IPS DF 6.9 (cell line): ENCODE measurements around the gene FAR2.
"Not testable (repeated sequence)": the region's sequence is repeated elsewhere in the genome, so short reads cannot be mapped to it uniquely, and the experiment has no call there.

Experiments used
- DNase-seq: peaks from one replicate; pipeline ENCODE4 v3.0.0-alpha.2; 2013; ENCODE audit warnings: low read depth, low spot score
- H3K27ac ChIP-seq: one replicate; pipeline ENCODE4 v1.5.1; 2013; ENCODE audit warnings: low read length, control low read depth
- H3K27me3 ChIP-seq: 2 replicates; pipeline ENCODE4 v1.6.1; 2013; ENCODE audit warnings: mild to moderate bottlenecking, low read length; ENCODE audit not compliant: control insufficient read depth, insufficient read depth
- H3K36me3 ChIP-seq: 2 replicates; pipeline ENCODE4 v1.6.1; 2013; ENCODE audit warnings: low read length; ENCODE audit not compliant: control insufficient read depth, insufficient read depth
- H3K4me1 ChIP-seq: 2 replicates; pipeline ENCODE4 v1.6.1; 2013; ENCODE audit warnings: low read length; ENCODE audit not compliant: control insufficient read depth, insufficient read depth
- H3K4me3 ChIP-seq: 2 replicates; pipeline ENCODE4 v1.5.1; 2013; ENCODE audit warnings: mild to moderate bottlenecking, low read length
- H3K9me3 ChIP-seq: 2 replicates; pipeline ENCODE4 v1.6.1; 2013; ENCODE audit warnings: low read length, inconsistent platforms; ENCODE audit not compliant: control insufficient read depth, insufficient read depth
- WGBS: extraction: QIAGEN DNeasy Blood & Tissue Kit; methylation state at CpG from one replicate; pipeline ENCODE4 v1.1.7; 2013; ENCODE audit warnings: mixed read lengths, missing lambda C conversion rate; ENCODE audit not compliant: insufficient read length, insufficient coverage; 5-methylcytosine and 5-hydroxymethylcytosine counted together

FAR2 gene

GRCh38 chr12:29249930-29250329, 100.9 kb downstream of the FAR2 start:
- H3K4me3 ChIP-seq = no peak overlapping the region
- no peak for DNase-seq
- H3K27me3 ChIP-seq = no peaks in the 10 kb centered on the region
- no CpG with 5 or more reads among the region's 2 CpGs for WGBS
- H3K27ac ChIP-seq = no peak overlapping the region
- no peaks in the 10 kb centered on the region for H3K4me1 ChIP-seq
- no peaks in the 10 kb centered on the region for H3K36me3 ChIP-seq
- H3K9me3 ChIP-seq = no peaks in the 10 kb centered on the region

- no peaks in the 10 kb centered on the region for H3K27me3 ChIP-seq
- H3K4me1 ChIP-seq = no peaks in the 10 kb centered on the region
- WGBS = no CpG with 5 or more reads among the region's 2 CpGs
- H3K4me3 ChIP-seq = no peak overlapping the region
- H3K36me3 ChIP-seq = no peaks in the 10 kb centered on the region
- no peaks in the 10 kb centered on the region for H3K9me3 ChIP-seq
- no peak overlapping the region for H3K27ac ChIP-seq
- no peak for DNase-seq
Measured at GRCh38 chr12:29253906-29254625, 105.0 kb downstream of the FAR2 start.

- Histone ChIP-seq H3K36me3 (no peaks in the 10 kb centered on the region), H3K9me3 (no peaks in the 10 kb centered on the region), H3K27ac (no peak overlapping the region), H3K4me3 (no peak overlapping the region), H3K4me1 (no peaks in the 10 kb centered on the region), H3K27me3 (no peaks in the 10 kb centered on the region)
- no peak for DNase-seq
Measured at GRCh38 chr12:29255042-29255441, 106.0 kb downstream of the FAR2 start.

- no peak for DNase-seq
- Histone ChIP-seq H3K9me3 (no peaks in the 10 kb centered on the region), H3K27ac (no peak overlapping the region), H3K36me3 (no peaks in the 10 kb centered on the region), H3K27me3 (no peaks in the 10 kb centered on the region), H3K4me1 (no peaks in the 10 kb centered on the region), H3K4me3 (no peak overlapping the region)
- no CpG with 5 or more reads among the region's 21 CpGs for WGBS
Measured at GRCh38 chr12:29256598-29256997, 107.5 kb downstream of the FAR2 start.

- not testable (repeated sequence) for H3K9me3 ChIP-seq, DNase-seq, H3K4me1 ChIP-seq, H3K27ac ChIP-seq, H3K36me3 ChIP-seq, H3K4me3 ChIP-seq, H3K27me3 ChIP-seq
- WGBS = no CpG with 5 or more reads among the region's 12 CpGs
Measured at GRCh38 chr12:29257687-29258086, 108.6 kb downstream of the FAR2 start.

- no peak for DNase-seq
- Histone ChIP-seq H3K36me3 (no peaks in the 10 kb centered on the region), H3K9me3 (no peaks in the 10 kb centered on the region), H3K4me3 (no peak overlapping the region), H3K27ac (no peak overlapping the region), H3K27me3 (no peaks in the 10 kb centered on the region), H3K4me1 (no peaks in the 10 kb centered on the region)
Measured at GRCh38 chr12:29264424-29264823, 115.3 kb downstream of the FAR2 start.

GRCh38 chr12:29269706-29270408, 120.8 kb downstream of the FAR2 start:
- 100% methylated on average over 1 of the region's 5 CpGs for WGBS
- H3K27me3 ChIP-seq = no peaks in the 10 kb centered on the region
- H3K4me1 ChIP-seq = peaks cover 7% of the 10 kb centered on the region
- H3K27ac ChIP-seq = no peak overlapping the region
- no peak for DNase-seq
- no peaks in the 10 kb centered on the region for H3K9me3 ChIP-seq
- H3K36me3 ChIP-seq = no peaks in the 10 kb centered on the region; the same call in 1 of the 2 replicates
- no peak overlapping the region for H3K4me3 ChIP-seq

- Histone ChIP-seq H3K27me3 (no peaks in the 10 kb centered on the region), H3K9me3 (no peaks in the 10 kb centered on the region), H3K4me3 (no peak overlapping the region), H3K4me1 (peaks cover 7% of the 10 kb centered on the region), H3K36me3 (no peaks in the 10 kb centered on the region; the same call in 1 of the 2 replicates), H3K27ac (no peak overlapping the region)
- no CpG with 5 or more reads among the region's 5 CpGs for WGBS
- DNase-seq = no peak
Measured at GRCh38 chr12:29270446-29270845, 121.4 kb downstream of the FAR2 start.

- H3K4me1 ChIP-seq = peaks cover 7% of the 10 kb centered on the region
- no peaks in the 10 kb centered on the region for H3K9me3 ChIP-seq
- no peak for DNase-seq
- H3K36me3 ChIP-seq = no peaks in the 10 kb centered on the region; the same call in 1 of the 2 replicates
- whole genome bisulfite sequencing = no CpG with 5 or more reads among the region's 7 CpGs
- H3K27me3 ChIP-seq = no peaks in the 10 kb centered on the region
- H3K27ac ChIP-seq = no peak overlapping the region
- H3K4me3 ChIP-seq = no peak overlapping the region
Measured at GRCh38 chr12:29273178-29273843, 124.2 kb downstream of the FAR2 start.

GRCh38 chr12:29275834-29276233, 126.8 kb downstream of the FAR2 start:
- no peaks in the 10 kb centered on the region for H3K9me3 ChIP-seq
- no peaks in the 10 kb centered on the region for H3K27me3 ChIP-seq
- WGBS = no CpG with 5 or more reads among the region's 3 CpGs
- DNase-seq = no peak
- H3K4me3 ChIP-seq = no peak overlapping the region
- H3K4me1 ChIP-seq = peaks cover 7% of the 10 kb centered on the region
- H3K27ac ChIP-seq = no peak overlapping the region
- H3K36me3 ChIP-seq = no peaks in the 10 kb centered on the region; the same call in 1 of the 2 replicates
